Activated naive CD4-positive, alpha-beta T cell treated with anti-CD3 and anti-CD28 coated beads, Interleukin-2, amount 10 ng/mL, durations not matched to agents 7 days and 5 days (primary cell): ENCODE measurements around the gene C1QTNF9B.
A peak's percentile ranks its signal among the peaks of the same experiment; 100 is the strongest.
"Not testable (repeated sequence)": the region's sequence is repeated elsewhere in the genome, so short reads cannot be mapped to it uniquely, and the experiment has no call there.

Experiments used
- CTCF ChIA-PET: fragments of 350-600 bp; sonication (Branson Sonifier 250); formaldehyde crosslinking; loops from one replicate; lab custom pipeline; 2021; ENCODE audit warnings: antibody characterized with exemption; lab: Charles Lee
- DNase-seq: peaks from one replicate; pipeline ENCODE4 v3.0.0-alpha.2; 2020
- H3K27ac Mint-ChIP-seq: one replicate; pipeline ENCODE4 v1.8.0; 2021; ENCODE audit warnings: mild to moderate bottlenecking, moderate library complexity, mixed read lengths
- H3K27me3 Mint-ChIP-seq: one replicate; pipeline ENCODE4 v1.8.0; 2021; ENCODE audit warnings: mild to moderate bottlenecking, mixed read lengths
- H3K36me3 Mint-ChIP-seq: one replicate; pipeline ENCODE4 v1.8.0; 2021; ENCODE audit warnings: mixed read lengths
- H3K4me1 Mint-ChIP-seq: one replicate; pipeline ENCODE4 v1.8.0; 2021; ENCODE audit warnings: mixed read lengths
- H3K4me3 Mint-ChIP-seq: one replicate; pipeline ENCODE4 v1.8.0; 2021; ENCODE audit warnings: mild to moderate bottlenecking, moderate library complexity, mixed read lengths
- H3K9me3 Mint-ChIP-seq: one replicate; pipeline ENCODE4 v1.8.0; 2021; ENCODE audit warnings: mixed read lengths

Gene C1QTNF9B

DNA sequence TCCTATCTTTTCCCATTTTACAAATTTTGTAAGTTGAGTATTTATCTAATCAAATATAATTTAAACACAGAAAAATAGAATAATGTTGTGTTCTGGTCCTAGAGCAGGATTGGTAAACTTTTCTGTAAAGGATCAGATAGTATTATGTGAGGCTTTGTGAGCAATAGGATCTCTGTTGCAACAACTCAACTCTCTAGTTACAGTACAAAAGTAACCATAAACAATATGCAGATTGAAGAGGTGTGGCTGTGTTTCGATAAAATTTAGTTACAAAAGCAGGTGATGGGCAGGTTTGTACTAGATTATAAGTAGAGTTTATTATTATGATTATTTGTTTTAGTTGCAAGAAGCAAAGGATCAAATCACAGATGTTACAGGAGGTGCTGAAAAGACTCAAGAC lies 15.2 kb upstream of the C1QTNF9B start:
- peaks cover 23% of the 10 kb centered on the region for H3K27me3 Mint-ChIP-seq
- no peaks in the 10 kb centered on the region for H3K9me3 Mint-ChIP-seq
- H3K36me3 Mint-ChIP-seq: no peaks in the 10 kb centered on the region
- peaks cover 6% of the 10 kb centered on the region for H3K4me1 Mint-ChIP-seq
- CTCF ChIA-PET: no interaction called here
- DNase-seq: no peak
- no peak overlapping the region for H3K27ac Mint-ChIP-seq
- no peak overlapping the region for H3K4me3 Mint-ChIP-seq

DNA sequence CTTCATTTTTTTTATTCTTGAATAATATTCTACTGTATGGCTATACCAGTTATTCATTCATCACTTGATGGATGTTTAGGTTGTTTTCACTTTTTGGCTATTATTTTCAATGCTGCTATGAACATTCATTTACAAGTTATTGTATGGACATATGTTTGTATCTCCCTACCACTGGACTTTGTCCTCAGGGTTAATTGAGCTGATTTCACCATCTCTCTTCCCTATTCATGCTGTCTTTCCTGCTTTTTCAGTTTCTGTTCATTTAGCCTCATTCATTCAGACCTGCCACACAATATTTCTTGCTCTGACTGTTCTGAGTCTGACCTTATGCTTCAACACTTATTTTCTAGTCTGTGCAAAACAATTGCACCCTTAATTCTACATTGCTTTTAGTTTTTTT lies 12.3 kb upstream of the C1QTNF9B start:
- Mint-ChIP-seq H3K27me3 (peaks cover 25% of the 10 kb centered on the region), H3K4me3 (no peak overlapping the region), H3K27ac (no peak overlapping the region), H3K9me3 (no peaks in the 10 kb centered on the region), H3K36me3 (no peaks in the 10 kb centered on the region), H3K4me1 (peaks cover 6% of the 10 kb centered on the region)
- no peak for DNase-seq
- CTCF ChIA-PET: interaction anchor here (0.8 kb wide), 1 partner anchor 319 kb away, joined by 3 read pairs; no protein-coding TSS in a partner anchor

DNA sequence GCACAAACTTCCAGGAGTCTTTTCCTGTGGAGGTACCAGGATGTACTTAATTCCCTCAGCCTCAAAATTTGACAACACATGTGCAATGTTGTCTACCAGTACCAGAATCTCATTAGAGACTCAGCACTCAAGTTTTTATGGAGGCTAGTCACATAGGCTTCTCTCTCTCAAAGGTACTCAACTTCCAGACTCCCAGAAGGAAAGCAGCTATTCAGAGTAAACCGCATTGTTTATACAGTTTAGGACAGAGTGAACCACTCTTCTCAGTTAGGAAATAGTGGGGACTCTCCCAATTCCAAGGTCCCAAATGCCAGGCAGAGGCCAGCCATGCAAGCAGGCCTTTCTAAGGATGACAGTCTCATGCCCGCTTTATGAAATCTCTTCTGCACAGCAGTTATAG lies 8.5 kb upstream of the C1QTNF9B start:
- no peak for DNase-seq
- Mint-ChIP-seq H3K27ac (no peak overlapping the region), H3K36me3 (no peaks in the 10 kb centered on the region), H3K4me3 (no peak overlapping the region), H3K27me3 (peaks cover 51% of the 10 kb centered on the region), H3K4me1 (peaks cover 3% of the 10 kb centered on the region), H3K9me3 (no peaks in the 10 kb centered on the region)
- CTCF ChIA-PET: no interaction called here

DNA sequence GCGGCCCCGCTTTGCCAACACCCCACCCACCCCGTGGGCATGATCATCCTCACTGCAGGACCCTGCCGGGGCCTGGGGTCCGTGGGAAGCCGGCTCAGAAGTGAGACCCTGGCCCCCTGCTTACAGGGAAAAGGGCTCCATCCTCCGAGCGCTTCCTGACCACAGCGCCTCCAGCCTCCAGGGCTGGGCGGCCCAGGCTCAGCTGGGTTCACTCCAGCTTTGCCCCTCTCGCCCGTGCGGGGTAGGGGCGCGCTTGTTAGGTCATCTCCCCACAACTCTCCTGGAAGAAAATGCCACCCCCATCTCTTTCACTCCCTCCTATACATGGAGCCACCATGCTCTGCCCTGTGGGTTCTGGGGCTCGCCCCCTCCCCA lies 6.6 kb upstream of the C1QTNF9B start:
- CTCF ChIA-PET: interaction anchor here (1.4 kb wide), 1 partner anchor 437 kb away, joined by 6 read pairs; no protein-coding TSS in a partner anchor
- Mint-ChIP-seq H3K4me1 (peaks cover 14% of the 10 kb centered on the region), H3K36me3 (no peaks in the 10 kb centered on the region), H3K9me3 (no peaks in the 10 kb centered on the region), H3K27ac (no peak overlapping the region), H3K4me3 (no peak overlapping the region), H3K27me3 (peaks cover 49% of the 10 kb centered on the region)
- DNase-seq: no peak

DNA sequence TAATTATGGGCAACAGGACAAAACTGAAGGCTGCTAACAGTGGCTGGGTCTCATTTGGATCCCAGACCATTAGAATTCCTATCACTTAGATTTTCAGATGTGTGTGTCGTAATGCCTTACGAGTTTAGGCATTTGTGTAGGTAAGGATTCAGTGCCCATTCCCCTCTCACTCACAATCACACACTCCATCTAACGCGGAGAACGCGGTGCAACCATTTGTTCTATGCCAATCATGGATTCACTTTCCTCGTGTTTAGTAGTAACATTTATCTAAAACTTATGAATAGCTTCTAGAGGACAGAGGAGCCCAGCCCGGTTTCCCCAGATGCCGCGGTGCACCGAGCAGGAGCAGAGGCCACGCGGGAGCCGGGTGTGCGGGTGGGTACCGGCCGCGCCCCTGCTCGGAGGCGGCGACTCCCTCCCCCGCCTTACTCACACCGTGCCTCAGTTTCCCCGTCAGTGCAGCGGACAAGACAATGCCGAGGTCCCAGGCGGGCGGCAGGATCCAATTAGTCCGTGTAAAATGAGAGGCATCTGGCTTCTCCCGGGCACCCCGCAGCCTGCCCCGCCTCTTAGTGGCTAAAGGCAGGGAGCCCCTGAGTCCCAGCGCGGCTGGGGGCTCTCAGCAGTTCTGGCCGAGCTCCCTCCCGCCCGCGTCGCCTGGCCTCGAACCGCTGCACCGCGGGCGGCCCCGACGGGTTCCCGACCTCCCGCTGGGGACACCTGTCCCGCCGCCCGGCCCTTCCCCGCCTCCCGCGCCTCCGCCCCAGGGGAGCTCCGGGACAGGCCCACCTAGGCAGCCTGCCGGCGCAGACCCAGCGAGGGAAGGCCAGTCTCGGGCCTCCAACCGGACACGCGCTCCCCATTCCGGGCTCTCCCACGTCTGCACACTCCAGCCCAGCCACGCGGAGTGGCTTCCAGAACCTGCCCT lies 5.9 kb upstream of the C1QTNF9B start:
- peaks cover 14% of the 10 kb centered on the region for H3K4me1 Mint-ChIP-seq
- peaks cover 48% of the 10 kb centered on the region for H3K27me3 Mint-ChIP-seq
- no peaks in the 10 kb centered on the region for H3K9me3 Mint-ChIP-seq
- H3K27ac Mint-ChIP-seq: no peak overlapping the region
- DNase-seq: no peak
- CTCF ChIA-PET: interaction anchor here (1.4 kb wide), 1 partner anchor 436 kb away, joined by 6 read pairs; no protein-coding TSS in a partner anchor
- H3K4me3 Mint-ChIP-seq: no peak overlapping the region
- no peaks in the 10 kb centered on the region for H3K36me3 Mint-ChIP-seq

- Mint-ChIP-seq H3K9me3 (no peaks in the 10 kb centered on the region), H3K36me3 (no peaks in the 10 kb centered on the region), H3K4me1 (peaks cover 14% of the 10 kb centered on the region), H3K27me3 (peaks cover 47% of the 10 kb centered on the region), H3K4me3 (no peak overlapping the region), H3K27ac (no peak overlapping the region)
- CTCF ChIA-PET: no interaction called here
- no peak for DNase-seq
Observed at GRCh38 chr13:23901365-23901764, 4.1 kb upstream of the C1QTNF9B start.

DNA sequence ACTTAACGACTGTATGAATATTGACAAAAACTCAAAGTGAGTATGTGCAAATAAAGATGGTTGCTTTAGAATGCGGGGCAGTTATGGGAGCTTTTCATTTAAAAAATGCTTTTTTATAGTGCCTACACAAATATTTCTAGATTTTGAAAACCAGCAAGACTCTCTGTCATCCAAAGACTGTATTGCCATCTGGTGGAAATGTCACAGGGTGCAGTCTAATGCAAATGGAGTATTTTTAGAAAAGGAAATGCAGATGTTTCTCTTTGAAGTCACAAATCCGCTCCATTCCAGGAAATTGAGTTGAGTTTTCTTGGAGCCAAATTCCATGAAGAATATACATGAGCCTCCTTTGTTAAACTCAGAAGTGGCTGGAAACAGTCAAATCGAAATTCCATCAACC lies 2.3 kb upstream of the C1QTNF9B start:
- no peak overlapping the region for H3K4me3 Mint-ChIP-seq
- H3K27me3 Mint-ChIP-seq: peaks cover 50% of the 10 kb centered on the region
- no peak overlapping the region for H3K27ac Mint-ChIP-seq
- DNase-seq: peak; percentile 61
- no peaks in the 10 kb centered on the region for H3K36me3 Mint-ChIP-seq
- H3K4me1 Mint-ChIP-seq: peaks cover 14% of the 10 kb centered on the region
- H3K9me3 Mint-ChIP-seq: no peaks in the 10 kb centered on the region
- CTCF ChIA-PET: interaction anchor here (1.0 to 2.5 kb wide), 7 partner anchors 9 to 432 kb away, joined by 3 to 12 read pairs (median 5); no protein-coding TSS in a partner anchor

GRCh38 chr13:23898101-23898500 lies 799 bp upstream of the C1QTNF9B start:
- Mint-ChIP-seq H3K27me3 (peaks cover 38% of the 10 kb centered on the region), H3K4me3 (no peak overlapping the region), H3K36me3 (no peaks in the 10 kb centered on the region), H3K9me3 (no peaks in the 10 kb centered on the region), H3K27ac (no peak overlapping the region), H3K4me1 (peaks cover 14% of the 10 kb centered on the region)
- CTCF ChIA-PET: no interaction called here
- no peak for DNase-seq

- not testable (repeated sequence) for H3K36me3 Mint-ChIP-seq
Observed at GRCh38 chr13:23894746-23895145, 2.6 kb downstream of the C1QTNF9B start.

GRCh38 chr13:23893791-23894190 lies 3.5 kb downstream of the C1QTNF9B start:
- H3K27ac Mint-ChIP-seq, CTCF ChIA-PET, H3K4me3 Mint-ChIP-seq, DNase-seq, H3K9me3 Mint-ChIP-seq, H3K36me3 Mint-ChIP-seq: not testable (repeated sequence)
- Mint-ChIP-seq H3K4me1 (peaks cover 14% of the 10 kb centered on the region), H3K27me3 (peaks cover 18% of the 10 kb centered on the region)

More at GRCh38 chr13:23894746-23895145, 2.6 kb downstream of the C1QTNF9B start:
- H3K9me3 Mint-ChIP-seq, CTCF ChIA-PET, H3K27ac Mint-ChIP-seq, DNase-seq, H3K4me3 Mint-ChIP-seq: not testable (repeated sequence)
- Mint-ChIP-seq H3K27me3 (peaks cover 18% of the 10 kb centered on the region), H3K4me1 (peaks cover 14% of the 10 kb centered on the region)

GRCh38 chr13:23889615-23890607 lies 7.4 kb downstream of the C1QTNF9B start:
- Mint-ChIP-seq H3K27me3 (peaks cover 5% of the 10 kb centered on the region), H3K4me3 (peak overlapping the region; percentile 86), H3K36me3 (no peaks in the 10 kb centered on the region), H3K9me3 (no peaks in the 10 kb centered on the region), H3K4me1 (peaks cover 26% of the 10 kb centered on the region), H3K27ac (peak overlapping the region; percentile 77)
- CTCF ChIA-PET: interaction anchor here (0.8 to 2.3 kb wide), 7 partner anchors 10 to 424 kb away, joined by 3 to 14 read pairs (median 7); no protein-coding TSS in a partner anchor
- DNase-seq: no peak

DNA sequence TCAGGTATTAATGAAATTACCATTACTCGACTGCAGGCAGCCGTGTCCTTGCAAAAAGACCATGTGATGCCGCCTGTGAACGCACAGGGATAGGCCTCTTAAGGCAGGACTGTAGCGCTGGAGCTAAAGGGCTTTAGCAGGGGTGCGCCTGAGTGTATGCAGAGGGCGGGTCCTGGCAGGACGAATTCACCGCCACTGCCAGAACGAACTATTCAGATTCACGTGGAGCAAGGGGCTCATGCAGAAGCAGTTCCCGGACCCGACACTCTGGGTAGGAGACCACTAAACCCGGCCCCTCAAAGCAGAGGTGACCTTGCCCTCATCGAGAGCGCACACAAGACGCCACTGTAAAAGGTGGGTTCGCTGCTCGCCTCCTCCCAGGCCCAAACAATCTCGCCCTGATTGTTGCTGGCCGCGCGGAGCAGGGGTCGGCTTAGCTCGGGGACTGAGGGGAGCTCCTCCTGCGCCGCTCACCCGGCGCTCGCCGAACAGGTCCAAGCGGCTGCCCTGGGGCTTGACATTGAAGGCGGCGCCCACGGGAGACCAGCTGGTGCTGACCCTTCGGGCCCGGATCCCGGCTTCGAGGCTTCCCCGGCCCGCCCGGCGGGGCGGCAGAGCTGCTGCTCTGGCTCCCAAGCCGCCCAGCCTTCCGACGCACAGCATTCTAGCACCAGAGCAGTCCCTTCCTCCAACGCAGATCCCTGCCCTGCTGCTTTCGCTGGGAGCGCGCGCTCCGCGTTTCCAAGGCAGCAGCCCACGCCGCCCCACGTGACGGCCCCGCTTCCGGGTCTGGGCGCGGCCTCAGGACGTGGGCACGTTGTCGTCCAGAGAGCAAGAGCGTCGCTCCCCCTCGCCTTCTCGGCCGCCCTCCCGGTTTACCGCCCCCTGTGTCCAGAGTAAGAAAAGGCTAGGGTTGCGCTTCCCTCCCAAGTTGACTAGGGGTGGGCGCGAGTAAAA lies 8.4 kb downstream of the C1QTNF9B start, which contains the start of gene MIPEP:
Gene MIPEP, minus strand, starts transcription at position 743 of the 957 bp plus-strand sequence. Its CDS starts 80 bp downstream, at position 663.
- peak; percentile 92 for DNase-seq
- Mint-ChIP-seq H3K9me3 (no peaks in the 10 kb centered on the region), H3K4me3 (peak within 1 kb of the TSS; percentile 86), H3K27ac (peak within 1 kb of the TSS; percentile 77), H3K36me3 (no peaks in the 10 kb centered on the region), H3K27me3 (peaks cover 5% of the 10 kb centered on the region), H3K4me1 (peaks cover 26% of the 10 kb centered on the region)
- CTCF ChIA-PET: interaction anchor here (0.8 to 2.3 kb wide), 11 partner anchors 11 to 423 kb away, joined by 3 to 14 read pairs (median 3); no protein-coding TSS in a partner anchor

DNA sequence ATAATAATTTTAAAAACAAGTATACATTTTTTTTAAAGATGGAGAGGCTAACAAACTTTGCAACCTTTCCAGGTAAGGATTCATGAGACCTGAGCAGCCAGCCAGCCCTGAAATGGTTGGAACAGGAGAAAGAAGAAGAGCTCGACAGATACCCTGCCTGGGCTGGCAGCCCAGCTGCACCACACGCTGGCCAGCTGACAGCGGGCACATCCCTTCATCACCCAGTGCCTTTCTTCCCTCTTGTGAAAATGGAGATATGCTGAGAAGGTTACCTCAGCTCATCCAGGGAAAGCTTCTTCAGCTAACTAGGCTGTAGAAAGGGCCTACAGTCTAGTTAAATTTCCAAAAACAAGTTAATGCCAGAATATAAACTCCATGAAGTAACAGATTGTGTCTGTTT lies 12.9 kb downstream of the C1QTNF9B start:
- H3K27me3 Mint-ChIP-seq, H3K27ac Mint-ChIP-seq, H3K9me3 Mint-ChIP-seq, DNase-seq, H3K4me3 Mint-ChIP-seq, H3K36me3 Mint-ChIP-seq, CTCF ChIA-PET: not testable (repeated sequence)
- H3K4me1 Mint-ChIP-seq: peaks cover 15% of the 10 kb centered on the region
